ENCODE results near the gene LRRC4.
A peak's percentile ranks its signal among the peaks of the same experiment; 100 is the strongest.

Gene LRRC4

DNA sequence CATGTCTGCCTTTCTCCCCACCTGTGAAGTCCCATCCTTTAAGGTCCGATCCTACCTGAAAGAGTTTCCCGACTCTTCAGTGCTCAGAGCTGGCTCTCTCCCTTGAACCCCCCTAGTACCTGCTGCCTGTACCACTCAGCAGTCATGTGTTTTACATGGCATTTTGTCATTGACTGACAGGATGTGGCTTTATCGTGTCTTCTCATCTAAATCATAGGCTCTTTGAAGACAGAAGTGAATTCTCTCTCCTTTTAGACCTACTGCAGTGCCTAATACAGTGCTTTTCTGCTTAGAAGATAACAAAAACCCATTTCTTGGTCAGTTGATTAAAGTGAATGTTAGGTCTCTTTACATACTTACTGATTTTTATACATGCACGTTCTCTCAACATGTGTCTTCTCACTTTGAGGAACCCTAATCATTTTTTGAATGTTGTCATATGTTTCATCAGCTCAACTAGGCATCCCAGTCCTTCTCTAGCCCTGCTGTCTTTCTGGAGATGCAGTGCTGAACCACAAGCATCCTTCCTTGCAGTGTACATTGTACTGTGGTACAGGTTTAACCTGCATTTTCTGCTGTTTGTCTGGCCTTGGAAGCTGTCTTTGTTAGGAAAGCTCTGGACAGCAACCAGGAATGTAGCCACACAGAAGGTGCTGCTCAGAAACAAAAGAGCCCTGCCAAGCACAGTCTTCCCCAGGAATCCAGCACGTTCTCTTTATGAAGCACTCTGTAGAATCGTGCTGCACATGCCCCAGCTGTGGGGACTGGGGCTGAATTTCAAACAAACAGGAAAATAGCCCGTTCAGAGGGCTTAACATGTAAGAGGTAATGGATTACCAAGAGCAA, 28.1 kb upstream of the LRRC4 start:
- no peak for DNase-seq

GRCh38 chr7:128057909-128058308, 26.7 kb upstream of the LRRC4 start:
- no peak for DNase-seq

DNA sequence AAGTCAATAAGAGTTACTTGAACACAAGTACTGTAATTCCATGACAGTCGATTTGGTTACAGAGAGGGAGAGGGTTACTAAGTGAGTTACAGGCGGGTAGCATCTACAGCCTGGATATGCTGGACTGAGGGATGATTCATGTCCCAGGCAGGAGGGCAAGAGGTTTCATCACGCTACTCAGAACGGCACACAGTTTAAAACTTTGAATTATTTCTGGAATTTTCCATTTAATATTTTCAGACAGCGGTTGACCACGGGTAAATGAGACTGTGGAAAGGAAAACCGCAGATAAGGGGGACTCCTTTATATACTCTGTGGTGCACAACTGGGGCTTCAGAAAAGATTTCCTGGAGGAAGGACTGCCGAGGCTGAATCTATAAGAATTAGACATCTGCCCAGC, 25.7 kb upstream of the LRRC4 start:
- DNase-seq, result no peak

DNA sequence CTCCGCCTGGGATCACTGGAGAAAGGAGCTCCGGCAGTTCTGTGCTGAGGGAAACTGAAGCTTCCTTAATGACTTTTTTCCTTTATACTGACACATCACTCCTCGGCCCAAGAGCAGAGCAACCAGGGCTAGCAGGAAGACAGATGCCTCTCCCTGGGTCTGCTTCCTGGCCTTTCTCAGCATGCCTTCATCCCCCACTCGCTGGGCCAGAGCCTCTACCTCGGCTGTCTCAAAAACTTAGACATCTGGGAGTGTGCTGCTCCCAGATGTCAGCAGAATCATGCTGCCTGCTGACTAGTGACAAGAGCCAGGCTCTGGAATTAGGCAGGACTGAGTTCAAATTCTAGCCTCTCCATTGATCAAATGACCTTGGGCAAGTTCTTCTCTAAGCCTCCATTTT, 24.4 kb upstream of the LRRC4 start:
- no peak for DNase-seq

- DNase-seq, result no peak
These were observed 23.3 kb upstream of the LRRC4 start for GRCh38 chr7:128054511-128054910.

- DNase-seq, result no peak
These were observed 22.8 kb upstream of the LRRC4 start for GRCh38 chr7:128053991-128054390.

DNA sequence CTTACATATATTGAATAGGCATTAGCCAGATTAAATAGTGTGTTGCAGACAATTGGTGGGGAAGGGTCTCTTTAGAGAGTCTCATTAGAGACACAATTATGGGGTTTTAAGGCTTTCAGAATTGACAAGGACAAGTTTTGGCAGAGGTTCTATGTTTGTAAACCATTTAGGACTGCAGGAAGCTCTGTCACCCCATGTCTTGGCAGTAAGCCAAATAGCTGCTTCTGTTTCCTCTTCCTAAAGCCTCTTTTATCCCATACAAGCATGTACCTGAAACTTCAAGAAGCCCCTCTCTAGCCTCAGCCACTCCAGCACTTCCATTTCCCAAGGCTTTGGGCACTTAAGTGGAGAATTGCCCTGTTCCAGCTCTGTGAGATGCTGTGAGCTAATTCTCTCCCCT, 21.8 kb upstream of the LRRC4 start:
- DNase-seq, result no peak

DNA sequence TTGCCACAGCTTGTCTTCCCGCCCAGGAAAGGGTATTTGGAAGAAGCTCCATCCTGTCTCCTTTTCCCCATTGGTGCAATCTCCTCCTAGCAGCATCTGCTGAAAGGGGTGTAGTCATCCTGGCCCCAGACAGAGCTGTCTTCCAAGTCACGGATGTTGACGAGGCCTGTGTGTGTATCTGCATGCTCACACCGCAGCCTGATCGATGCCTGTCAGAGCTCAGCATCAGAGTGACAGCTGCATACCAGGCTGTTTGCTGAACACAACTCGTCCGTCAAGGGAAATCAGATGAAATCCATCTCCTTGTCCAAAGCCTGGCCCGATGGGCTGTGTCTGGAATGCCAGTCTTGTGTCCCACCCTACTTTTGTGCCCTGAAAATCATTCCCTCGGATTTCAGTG, 21.2 kb upstream of the LRRC4 start:
- DNase-seq, result no peak

- DNase-seq, result no peak
These were observed 14.5 kb upstream of the LRRC4 start for GRCh38 chr7:128045766-128046165.

DNA sequence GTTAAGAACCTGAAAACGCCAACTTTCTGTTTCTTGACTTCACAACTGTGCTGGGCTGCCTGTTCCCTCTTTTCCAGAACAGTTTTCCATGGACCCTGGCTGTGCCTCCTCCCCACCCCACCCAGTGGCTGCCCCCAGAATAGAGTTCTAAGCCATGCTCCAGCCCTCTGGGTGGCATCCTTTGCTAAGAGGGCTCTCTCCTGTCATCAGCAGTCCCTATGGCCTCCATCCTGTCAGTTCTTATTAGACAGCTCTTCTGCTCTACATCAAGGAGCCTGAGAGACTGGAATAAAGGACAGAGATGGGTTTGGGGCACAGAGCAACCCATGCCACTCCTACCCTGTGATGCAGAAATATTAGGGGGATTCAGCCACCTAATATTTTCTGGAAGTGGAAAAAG, 13.9 kb upstream of the LRRC4 start:
- no peak for DNase-seq

- DNase-seq, result no peak
These were observed 12.8 kb upstream of the LRRC4 start for GRCh38 chr7:128044064-128044463.

DNA sequence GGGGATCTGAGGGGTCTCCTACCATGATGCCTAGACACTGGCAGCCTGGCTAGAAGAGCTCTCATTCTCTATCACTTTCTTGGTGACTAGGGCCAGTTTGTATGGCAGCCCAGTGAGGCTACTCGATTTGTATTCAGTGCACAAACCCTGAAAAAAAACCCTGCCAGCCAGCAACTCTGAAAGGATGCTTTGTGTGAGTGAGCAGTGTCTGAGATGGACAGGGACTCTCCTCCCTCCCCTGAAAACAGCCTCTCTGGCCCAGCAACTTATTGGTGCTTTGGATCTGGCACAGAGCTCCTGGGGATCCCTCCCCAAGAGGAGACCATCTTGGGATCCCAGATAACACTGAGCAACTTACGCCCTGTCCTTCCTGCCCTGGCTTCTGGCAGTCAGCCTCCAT, 10.8 kb upstream of the LRRC4 start:
- peak in 55 of 56 donors; percentile 40 to 95 (median 80) for DNase-seq

GRCh38 chr7:128041203-128041602, 10.0 kb upstream of the LRRC4 start:
- peak in 1 of 56 donors; percentile 61 for DNase-seq

DNA sequence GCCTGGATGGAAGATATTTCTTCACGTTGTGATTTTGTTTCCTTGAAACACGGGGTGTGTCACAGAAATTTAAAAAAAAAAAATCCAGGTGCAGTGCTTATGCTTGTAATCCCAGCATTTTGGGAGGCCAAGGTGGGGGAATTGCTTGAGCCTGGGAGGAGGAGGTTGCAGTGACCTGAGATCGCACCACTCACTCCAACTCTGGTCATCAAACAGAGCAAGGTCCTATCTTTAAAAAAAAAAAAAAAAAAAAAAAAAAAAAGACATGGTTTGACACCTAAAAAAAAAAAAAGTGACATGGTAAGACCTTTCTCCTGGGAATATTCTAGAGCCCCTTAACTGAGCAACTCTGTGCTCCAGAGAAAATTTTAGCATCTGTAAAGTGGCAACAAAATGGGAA, 9.0 kb upstream of the LRRC4 start:
- no peak for DNase-seq

DNA sequence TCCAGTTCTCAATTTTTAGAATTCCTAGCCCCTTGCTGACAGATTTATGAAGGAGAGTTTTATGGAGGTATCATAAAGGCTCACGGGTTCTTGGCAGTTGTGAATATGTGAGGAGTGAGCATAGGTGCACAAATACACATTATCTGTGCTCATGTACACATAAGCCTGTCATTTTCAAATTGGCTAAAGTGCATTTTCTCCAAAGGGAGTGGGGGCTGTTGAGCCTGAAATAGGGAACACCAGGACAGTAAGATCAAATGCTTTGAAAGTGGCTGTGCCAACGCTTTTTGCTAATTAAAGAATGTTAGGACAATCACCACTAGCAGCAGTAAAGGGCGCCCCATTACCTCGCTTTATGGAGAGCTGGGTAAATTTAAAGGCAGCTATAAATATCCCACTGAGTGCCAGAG, 8.3 kb upstream of the LRRC4 start:
- no peak for DNase-seq

DNA sequence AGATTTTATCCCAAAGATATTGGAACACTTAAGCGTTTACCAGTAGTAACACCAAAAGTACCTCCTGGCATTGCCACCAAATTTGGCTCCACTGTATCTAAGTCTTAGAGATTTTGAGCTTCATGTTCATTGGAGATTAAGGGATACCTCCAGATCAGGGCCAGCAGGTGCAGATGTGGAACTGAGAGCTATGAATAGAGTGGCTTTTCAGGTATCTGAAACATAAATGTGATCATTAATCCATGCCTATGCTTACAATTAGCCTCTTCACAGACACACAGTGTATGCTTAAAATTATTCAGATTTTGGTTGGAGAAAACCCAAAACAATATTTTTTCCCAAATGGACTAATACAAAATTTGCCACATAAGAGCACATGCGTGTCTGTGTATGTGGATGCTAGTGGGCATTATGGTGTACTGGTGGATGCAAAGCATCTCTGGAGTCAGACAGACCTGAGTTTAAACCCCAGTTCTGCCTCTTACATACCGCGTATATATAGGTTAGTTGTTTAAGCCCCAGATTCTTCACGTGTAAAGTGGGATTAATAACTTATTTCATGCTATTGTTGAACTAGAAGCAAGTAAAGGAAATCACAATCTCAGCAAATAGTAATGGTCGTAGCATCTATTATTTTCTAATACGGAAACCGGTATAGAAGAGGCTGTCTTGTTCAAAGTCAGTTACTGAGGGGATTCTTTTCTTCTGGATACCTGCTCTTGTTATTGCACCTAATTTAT, 6.8 kb upstream of the LRRC4 start:
- no peak for DNase-seq

GRCh38 chr7:128037081-128037480, 5.8 kb upstream of the LRRC4 start:
- no peak for DNase-seq

GRCh38 chr7:128036226-128036940, 5.1 kb upstream of the LRRC4 start:
- DNase-seq, result no peak

GRCh38 chr7:128035712-128036111, 4.5 kb upstream of the LRRC4 start:
- DNase-seq, result peak in 12 of 56 donors; percentile 13 to 55 (median 30)

DNA sequence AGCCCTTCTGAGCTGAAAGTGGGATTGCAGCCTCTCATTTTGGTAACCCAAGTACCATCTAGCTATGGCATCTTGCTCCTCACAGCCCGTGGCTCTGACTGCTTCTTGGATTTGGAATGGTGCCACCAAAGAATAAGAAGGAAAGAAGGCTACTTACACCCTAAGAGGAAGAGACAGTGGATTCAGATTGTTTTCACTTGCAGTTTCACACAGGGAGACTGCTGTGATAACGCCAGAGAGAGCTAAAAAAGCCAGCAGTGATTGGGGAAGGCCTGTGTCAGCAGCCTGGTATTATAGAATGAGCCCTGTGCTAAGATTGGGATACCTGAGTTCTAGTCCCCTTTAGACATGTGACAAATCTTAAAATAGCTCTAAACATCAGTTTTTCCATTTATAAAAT, 3.6 kb upstream of the LRRC4 start:
- DNase-seq, result no peak

- peak in 19 of 56 donors; percentile 21 to 71 (median 34) for DNase-seq
These were observed 2.0 kb upstream of the LRRC4 start for GRCh38 chr7:128033246-128033645.

- peak in 22 of 56 donors; percentile 33 to 69 (median 54) for DNase-seq
These were observed 1.5 kb upstream of the LRRC4 start for GRCh38 chr7:128032605-128033235.

Measured in nucleus accumbens (tissue), 56 donors.